ENCODE measurements around the gene ABRACL. TPM values are rescaled to one million over a fixed set of nuclear protein-coding genes. Genes with fewer than 3 reads are reported as not detected.

Gene ABRACL
- polyA plus RNA-seq, 3 donors = 39.5 to 174 (median 142) TPM

GRCh38 chr6:139029470-139030227, 1.1 kb downstream of the ABRACL start:
- Mint-ChIP-seq H3K36me3 (peaks cover 13 to 16% of the 10 kb centered on the region in 2 donors), H3K4me1 (peaks cover 29% of the 10 kb centered on the region), H3K27me3 (ENCODE audit: low read depth in 3 of 3) (no peaks in the 10 kb centered on the region), H3K27ac (no peak overlapping the region), H3K9me3 (peaks cover 0 to 3% (median 0%) of the 10 kb centered on the region in 7 donors), H3K4me3 (no peak overlapping the region)
- H3K36me3 ChIP-seq (replicated peaks in 1 of 2; ENCODE audit: control insufficient read depth in 1 of 2, insufficient read depth in 2 of 2, low read length in 2 of 2) = peaks cover 2 to 9% of the 10 kb centered on the region in 2 donors
- no peak for TF ChIP-seq CTCF (IDR thresholded peaks at IDR 0.05)
- H3K27ac ChIP-seq (ENCODE audit: low read depth in 1 of 2, low read length in 2 of 2) = peak overlapping the region; percentile 89 to 98
- WGBS (ENCODE audit: insufficient coverage) = 1% methylated on average over 33 of the region's 44 CpGs
- peak overlapping the region; percentile 53 to 93 (median 84) for H3K4me3 ChIP-seq (replicated peaks in 1 of 3; ENCODE audit: low read depth in 2 of 3, low read length in 3 of 3)
- peaks cover 49 to 60% of the 10 kb centered on the region in 2 donors for H3K4me1 ChIP-seq (ENCODE audit: control insufficient read depth in 1 of 2, insufficient read depth in 2 of 2, low read length in 2 of 2)
- H3K9me3 ChIP-seq (replicated peaks in 1 of 2; ENCODE audit: control insufficient read depth in 1 of 2, insufficient read depth in 1 of 2, low read length in 2 of 2) = no peaks in the 10 kb centered on the region
- H3K27me3 ChIP-seq (ENCODE audit: control insufficient read depth in 2 of 2, insufficient read depth in 2 of 2, low read length in 2 of 2) = no peaks in the 10 kb centered on the region
- intact Hi-C loops (cut with micrococcal nuclease) = loop anchor here (5.0 to 10.0 kb wide), 3 partner anchors 42 to 108 kb away; partner anchors contain the start of genes HECA (in 2 of the 2) and REPS1 (in 1 of the 2)
- H3K79me2 ChIP-seq (ENCODE audit: insufficient read depth, low read length) = peaks cover 71% of the 10 kb centered on the region
- H3K4me2 ChIP-seq (replicated peaks; ENCODE audit: extremely low read depth, low read length, poor library complexity, severe bottlenecking) = peak overlapping the region; percentile 89
- H2AFZ ChIP-seq (ENCODE audit: insufficient read depth, low read depth, low read length, poor library complexity, severe bottlenecking) = peak overlapping the region; percentile 77
- H4K20me1 ChIP-seq (ENCODE audit: insufficient read depth, low read length) = peaks cover 26% of the 10 kb centered on the region
- H3K9ac ChIP-seq (ENCODE audit: insufficient read depth, low read length, poor library complexity, severe bottlenecking) = peak overlapping the region; percentile 83
- peak; percentile 62 to 83 (median 67) for DNase-seq

GRCh38 chr6:139030228-139030963, 1.9 kb downstream of the ABRACL start:
- Mint-ChIP-seq H3K4me1 (peaks cover 33% of the 10 kb centered on the region), H3K27ac (no peak overlapping the region), H3K27me3 (ENCODE audit: low read depth in 3 of 3) (no peaks in the 10 kb centered on the region), H3K36me3 (peaks cover 20 to 24% of the 10 kb centered on the region in 2 donors), H3K4me3 (no peak overlapping the region), H3K9me3 (peaks cover 0 to 1% (median 0%) of the 10 kb centered on the region in 7 donors)
- peak; percentile 63 to 74 (median 70) for DNase-seq
- 0% methylated on average over 1 of the region's 9 CpGs for WGBS (ENCODE audit: insufficient coverage)
- Histone ChIP-seq H3K9ac (ENCODE audit: insufficient read depth, low read length, poor library complexity, severe bottlenecking) (peak overlapping the region; percentile 83), H3K4me3 (replicated peaks in 1 of 3; ENCODE audit: low read depth in 2 of 3, low read length in 3 of 3) (peak overlapping the region; percentile 53 to 93 (median 84)), H3K4me1 (ENCODE audit: control insufficient read depth in 1 of 2, insufficient read depth in 2 of 2, low read length in 2 of 2) (peaks cover 50 to 56% of the 10 kb centered on the region in 2 donors), H3K27me3 (ENCODE audit: control insufficient read depth in 2 of 2, insufficient read depth in 2 of 2, low read length in 2 of 2) (no peaks in the 10 kb centered on the region), H3K79me2 (ENCODE audit: insufficient read depth, low read length) (peaks cover 71% of the 10 kb centered on the region), H3K9me3 (replicated peaks in 1 of 2; ENCODE audit: control insufficient read depth in 1 of 2, insufficient read depth in 1 of 2, low read length in 2 of 2) (no peaks in the 10 kb centered on the region), H4K20me1 (ENCODE audit: insufficient read depth, low read length) (peaks cover 26% of the 10 kb centered on the region), H3K4me2 (replicated peaks; ENCODE audit: extremely low read depth, low read length, poor library complexity, severe bottlenecking) (peak overlapping the region; percentile 89), H3K27ac (ENCODE audit: low read depth in 1 of 2, low read length in 2 of 2) (peak overlapping the region; percentile 89 to 98), H2AFZ (ENCODE audit: insufficient read depth, low read depth, low read length, poor library complexity, severe bottlenecking) (peak overlapping the region; percentile 77), H3K36me3 (replicated peaks in 1 of 2; ENCODE audit: control insufficient read depth in 1 of 2, insufficient read depth in 2 of 2, low read length in 2 of 2) (peaks cover 6 to 17% of the 10 kb centered on the region in 2 donors)
- intact Hi-C loops (cut with micrococcal nuclease) = no loop called here
- TF ChIP-seq CTCF (IDR thresholded peaks at IDR 0.05) = no peak
